Activated CD4-positive, alpha-beta memory T cell treated with anti-CD3 and anti-CD28 coated beads for 36 hours (primary cell): ENCODE results near the gene GGPS1. TPM values are rescaled to one million over a fixed set of nuclear protein-coding genes. Genes with fewer than 3 reads are reported as not detected.
"Not testable (repeated sequence)": the region's sequence is repeated elsewhere in the genome, so short reads cannot be mapped to it uniquely, and the experiment has no call there.

Experiments used
- CTCF ChIA-PET: fragments of 350-600 bp; sonication (Branson Sonifier 250); formaldehyde crosslinking; loops from one replicate; lab custom pipeline; 2021; ENCODE audit warnings: antibody characterized with exemption, inconsistent platforms; lab: Charles Lee
- POLR2A ChIA-PET: fragments of 350-600 bp; sonication (Branson Sonifier 250); formaldehyde crosslinking; loops from one replicate; lab custom pipeline; 2021; ENCODE audit warnings: antibody characterized with exemption; lab: Charles Lee
- DNase-seq: peaks from one replicate; pipeline ENCODE4 v3.0.0-alpha.2; 2020
- H3K27ac Mint-ChIP-seq: one replicate; pipeline ENCODE4 v1.8.0; 2021; ENCODE audit warnings: mixed read lengths
- H3K27me3 Mint-ChIP-seq: one replicate; pipeline ENCODE4 v1.8.0; 2021; ENCODE audit warnings: mixed read lengths
- H3K36me3 Mint-ChIP-seq: one replicate; pipeline ENCODE4 v1.8.0; 2021; ENCODE audit warnings: mixed read lengths
- H3K4me1 Mint-ChIP-seq: one replicate; pipeline ENCODE4 v1.8.0; 2021; ENCODE audit warnings: low read depth, mixed read lengths
- H3K4me3 Mint-ChIP-seq: one replicate; pipeline ENCODE4 v1.8.0; 2021; ENCODE audit warnings: mild to moderate bottlenecking, mixed read lengths
- H3K9me3 Mint-ChIP-seq: one replicate; pipeline ENCODE4 v1.8.0; 2021; ENCODE audit warnings: mixed read lengths
- intact Hi-C: fragments of 100-400 bp; cut with micrococcal nuclease; formaldehyde crosslinking; loops from one replicate; pipeline ENCODE4 v1.15.1; 2023
- total RNA-seq, 2 experiments: library from RNA; stranded (reverse); gene quantifications; one replicate each; pipeline ENCODE4 v1.2.3, GENCODE V29; 2021

Gene GGPS1
- total RNA-seq, 2 experiments from 2014 or later: 36.1 to 37.5 TPM

- H3K4me1 Mint-ChIP-seq, H3K27me3 Mint-ChIP-seq, DNase-seq, H3K27ac Mint-ChIP-seq, CTCF ChIA-PET, intact Hi-C loops, POLR2A ChIA-PET, H3K4me3 Mint-ChIP-seq, H3K9me3 Mint-ChIP-seq: not testable (repeated sequence)
- peaks cover 22% of the 10 kb centered on the region for H3K36me3 Mint-ChIP-seq
Measured at GRCh38 chr1:235381955-235382739, 53.8 kb downstream of the GGPS1 start.

- Mint-ChIP-seq H3K36me3 (peaks cover 27% of the 10 kb centered on the region), H3K9me3 (peaks cover 16% of the 10 kb centered on the region)
- intact Hi-C loops, CTCF ChIA-PET, POLR2A ChIA-PET, H3K27me3 Mint-ChIP-seq, H3K4me1 Mint-ChIP-seq, H3K4me3 Mint-ChIP-seq, H3K27ac Mint-ChIP-seq, DNase-seq: not testable (repeated sequence)
Measured at GRCh38 chr1:235385633-235386032, 57.3 kb downstream of the GGPS1 start.

- Mint-ChIP-seq H3K36me3 (peaks cover 9% of the 10 kb centered on the region), H3K27ac (no peak overlapping the region), H3K4me1 (peaks cover 2% of the 10 kb centered on the region), H3K4me3 (no peak overlapping the region), H3K27me3 (no peaks in the 10 kb centered on the region), H3K9me3 (peaks cover 6% of the 10 kb centered on the region)
- DNase-seq: no peak
- ChIA-PET POLR2A (no interaction called here), CTCF (interaction anchor here (1.9 to 2.0 kb wide), 2 partner anchors 23 to 25 kb away, joined by 5 to 7 read pairs; no protein-coding TSS in a partner anchor)
- intact Hi-C loops: no loop called here
Measured at GRCh38 chr1:235391874-235392273, 63.5 kb downstream of the GGPS1 start.

Other genes with a start within 250 kb of the GGPS1 start
- 100 to 1,000 TPM; 127 to 142 TPM for gene TOMM20, start 199.7 kb upstream of the GGPS1 start, total RNA-seq
- gene RBM34, start 167.3 kb upstream of the GGPS1 start, total RNA-seq: 100 to 1,000 TPM; 108 to 120 TPM
- gene ARID4B, start 391 bp upstream of the GGPS1 start, total RNA-seq: 10 to 100 TPM; 41.3 to 44.8 TPM
- 10 to 100 TPM; 22.7 to 26.3 TPM for gene TBCE, start 38.9 kb downstream of the GGPS1 start, total RNA-seq
- gene B3GALNT2, start 175.9 kb downstream of the GGPS1 start, total RNA-seq: 10 to 100 TPM; 13.1 to 13.8 TPM